DND-41 (cell line): ENCODE data around the gene STX4.

Experiments
- EZH2 ChIP-seq: IDR thresholded peaks from 3 replicates; pipeline ENCODE4 v1.6.1; 2012; ENCODE audit warnings: borderline replicate concordance, low read depth, mild to moderate bottlenecking, moderate library complexity, low read length, inconsistent platforms; ENCODE audit not compliant: severe bottlenecking
- TF ChIP-seq, protein P1 (sequence below): IDR thresholded peaks from 2 replicates; pipeline ENCODE4 v1.5.1; 2012; ENCODE audit warnings: borderline replicate concordance, low read length, moderate library complexity, mild to moderate bottlenecking; ENCODE audit not compliant: poor library complexity, severe bottlenecking; ENCODE audit errors: extremely low read depth

DNA sequence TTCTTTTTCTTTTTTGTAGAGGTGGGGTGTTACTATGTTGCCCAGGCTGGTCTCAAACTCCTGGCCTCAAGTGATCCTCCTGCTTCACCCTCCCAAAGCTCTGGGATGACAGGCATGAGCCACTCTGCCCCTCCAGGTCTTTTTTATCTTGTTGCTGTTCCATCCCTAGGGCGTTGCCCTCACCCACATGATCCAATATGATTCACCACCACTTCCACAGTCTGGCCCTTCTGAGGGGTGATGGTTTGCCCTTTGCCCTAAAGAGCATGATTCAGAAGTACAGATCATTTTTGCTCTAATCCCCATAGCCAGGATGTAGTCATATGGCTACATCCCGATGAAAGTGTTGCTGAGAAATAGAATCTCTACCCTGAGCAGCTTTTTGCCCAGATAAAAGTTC is 18.8 kb downstream of the STX4 start:
- TF ChIP-seq, protein P1, sequence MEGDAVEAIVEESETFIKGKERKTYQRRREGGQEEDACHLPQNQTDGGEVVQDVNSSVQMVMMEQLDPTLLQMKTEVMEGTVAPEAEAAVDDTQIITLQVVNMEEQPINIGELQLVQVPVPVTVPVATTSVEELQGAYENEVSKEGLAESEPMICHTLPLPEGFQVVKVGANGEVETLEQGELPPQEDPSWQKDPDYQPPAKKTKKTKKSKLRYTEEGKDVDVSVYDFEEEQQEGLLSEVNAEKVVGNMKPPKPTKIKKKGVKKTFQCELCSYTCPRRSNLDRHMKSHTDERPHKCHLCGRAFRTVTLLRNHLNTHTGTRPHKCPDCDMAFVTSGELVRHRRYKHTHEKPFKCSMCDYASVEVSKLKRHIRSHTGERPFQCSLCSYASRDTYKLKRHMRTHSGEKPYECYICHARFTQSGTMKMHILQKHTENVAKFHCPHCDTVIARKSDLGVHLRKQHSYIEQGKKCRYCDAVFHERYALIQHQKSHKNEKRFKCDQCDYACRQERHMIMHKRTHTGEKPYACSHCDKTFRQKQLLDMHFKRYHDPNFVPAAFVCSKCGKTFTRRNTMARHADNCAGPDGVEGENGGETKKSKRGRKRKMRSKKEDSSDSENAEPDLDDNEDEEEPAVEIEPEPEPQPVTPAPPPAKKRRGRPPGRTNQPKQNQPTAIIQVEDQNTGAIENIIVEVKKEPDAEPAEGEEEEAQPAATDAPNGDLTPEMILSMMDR, result no peak
- TF ChIP-seq EZH2, result no peak
